Adipocyte (in vitro differentiated cells): ENCODE data around the gene NFE2L3.
"Not testable (repeated sequence)": the region's sequence is repeated elsewhere in the genome, so short reads cannot be mapped to it uniquely, and the experiment has no call there.

Experiments
- DNase-seq: peaks from one replicate; pipeline ENCODE4 v3.0.0-alpha.2; 2015; ENCODE audit warnings: low read depth
- H3K27me3 ChIP-seq: replicated peaks from 2 replicates; pipeline ENCODE4 v1.7.0; 2013; ENCODE audit warnings: mild to moderate bottlenecking, low read length, moderate library complexity; ENCODE audit not compliant: control insufficient read depth, insufficient read depth
- H3K36me3 ChIP-seq: 2 replicates; pipeline ENCODE4 v1.7.0; 2013; ENCODE audit warnings: low read length, mild to moderate bottlenecking, moderate library complexity; ENCODE audit not compliant: control insufficient read depth, insufficient read depth, severe bottlenecking
- H3K4me1 ChIP-seq: 2 replicates; pipeline ENCODE4 v1.7.0; 2013; ENCODE audit warnings: mild to moderate bottlenecking, low read length, moderate library complexity; ENCODE audit not compliant: control insufficient read depth, insufficient read depth
- H3K4me3 ChIP-seq: 2 replicates; pipeline ENCODE4 v1.7.0; 2013; ENCODE audit warnings: mild to moderate bottlenecking, low read length, moderate library complexity
- H3K9ac ChIP-seq: 2 replicates; pipeline ENCODE4 v1.7.0; 2013; ENCODE audit warnings: mild to moderate bottlenecking, low read length, moderate library complexity
- H3K9me3 ChIP-seq: 2 replicates; pipeline ENCODE4 v1.7.0; 2013; ENCODE audit warnings: mild to moderate bottlenecking, low read length, moderate library complexity; ENCODE audit not compliant: control insufficient read depth

The NFE2L3 gene

DNA sequence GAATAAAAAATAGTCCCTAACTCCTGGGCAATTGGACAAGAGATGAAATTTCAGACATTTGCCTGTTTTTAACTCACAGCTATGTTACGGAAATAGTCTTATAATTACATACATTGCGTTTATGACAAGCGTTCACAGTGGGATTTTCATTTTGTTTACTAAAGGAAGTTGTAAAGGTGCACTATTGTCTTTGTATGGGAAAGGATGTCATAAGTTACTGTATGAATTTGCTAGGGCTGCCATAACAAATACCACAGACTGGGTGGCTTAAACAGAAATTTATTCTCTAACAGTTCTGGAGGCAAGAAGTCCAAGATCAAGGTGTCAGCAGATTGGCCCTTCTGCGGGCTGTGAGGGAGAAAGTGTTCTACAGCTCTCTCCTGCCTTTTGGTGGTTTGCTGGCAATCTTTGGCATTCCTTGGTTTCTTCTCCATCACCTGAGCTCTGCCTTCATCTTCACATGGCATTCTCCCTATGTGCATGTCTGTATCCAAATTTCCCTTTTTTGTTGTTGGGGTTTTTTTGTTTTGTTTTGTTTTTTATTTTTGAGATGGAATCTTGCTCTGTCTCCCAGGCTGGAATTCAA is 5.6 kb downstream of the NFE2L3 start:
- H3K36me3 ChIP-seq = no peaks in the 10 kb centered on the region

DNA sequence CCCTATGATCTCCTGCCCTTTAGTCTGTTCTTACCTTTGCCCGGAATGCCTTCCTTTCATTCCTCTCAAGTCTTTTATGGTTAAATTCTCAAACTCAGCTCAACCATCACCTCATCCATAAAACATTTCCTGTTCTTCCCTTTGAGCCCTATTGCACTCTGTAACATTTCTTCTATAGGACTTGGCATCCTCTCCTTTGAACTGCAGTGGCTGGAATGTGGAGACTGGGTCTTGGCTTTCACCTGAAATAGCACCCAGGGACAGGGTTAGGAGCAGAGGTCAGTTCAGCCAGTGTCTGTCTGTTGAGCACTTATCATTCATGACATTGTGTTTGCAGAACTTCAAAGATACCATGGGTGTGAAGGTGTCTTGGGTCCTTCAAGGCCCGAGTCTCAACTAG is 7.2 kb downstream of the NFE2L3 start:
- H3K4me3 ChIP-seq = no peak overlapping the region
- H3K9me3 ChIP-seq = no peaks in the 10 kb centered on the region
- H3K9ac ChIP-seq = no peak overlapping the region
- H3K27me3 ChIP-seq = peaks cover 13% of the 10 kb centered on the region
- H3K4me1 ChIP-seq = peaks cover 12% of the 10 kb centered on the region
- H3K36me3 ChIP-seq = no peaks in the 10 kb centered on the region
- no peak for DNase-seq

More for the DNA sequence above, 5.6 kb downstream of the NFE2L3 start:
- Histone ChIP-seq H3K4me1 (peaks cover 12% of the 10 kb centered on the region), H3K27me3 (peaks cover 27% of the 10 kb centered on the region), H3K4me3 (no peak overlapping the region), H3K9me3 (no peaks in the 10 kb centered on the region), H3K9ac (no peak overlapping the region)
- no peak for DNase-seq

DNA sequence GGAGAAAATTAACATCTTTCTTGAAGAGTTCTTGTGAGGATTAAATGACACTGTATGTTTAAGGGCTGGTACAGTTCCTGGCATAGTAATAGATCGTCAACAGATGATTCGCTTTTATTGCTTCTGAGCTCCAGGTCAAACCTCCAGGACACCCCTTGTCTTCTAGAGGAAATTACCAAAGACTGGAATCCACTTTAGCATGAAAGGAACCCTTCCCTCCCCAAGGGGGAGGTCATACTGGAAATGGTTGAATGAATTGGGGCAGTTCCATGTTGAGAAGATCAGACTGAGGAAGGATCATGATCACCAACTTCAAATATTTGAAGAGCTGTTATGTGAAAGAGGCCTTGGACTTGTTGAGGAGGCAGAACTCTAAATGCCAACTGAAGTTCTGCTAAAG is 8.9 kb downstream of the NFE2L3 start:
- Histone ChIP-seq H3K9me3 (no peaks in the 10 kb centered on the region), H3K36me3 (no peaks in the 10 kb centered on the region), H3K4me3 (no peak overlapping the region), H3K4me1 (peaks cover 7% of the 10 kb centered on the region), H3K27me3 (peaks cover 13% of the 10 kb centered on the region), H3K9ac (no peak overlapping the region)
- no peak for DNase-seq

DNA sequence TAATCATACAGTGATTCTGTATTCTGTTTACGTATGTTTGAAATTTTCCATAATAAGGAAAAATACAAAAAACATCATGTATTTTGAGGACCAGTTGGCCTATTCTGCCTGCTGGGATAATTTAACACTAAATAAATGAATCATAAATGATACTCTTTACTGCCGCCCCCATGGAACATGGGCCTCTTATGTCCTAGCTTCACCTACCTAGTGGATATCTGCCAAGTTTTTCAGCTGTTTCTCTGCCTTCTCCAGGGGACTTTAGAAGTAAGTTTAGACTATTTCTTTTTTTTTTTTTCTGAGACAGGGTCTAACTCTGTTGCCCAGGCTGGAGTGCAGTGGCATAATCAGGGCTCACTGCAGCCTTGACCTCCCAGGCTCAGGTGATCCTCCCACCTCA is 10.4 kb downstream of the NFE2L3 start:
- peaks cover 19% of the 10 kb centered on the region for H3K27me3 ChIP-seq
- H3K4me1 ChIP-seq = peaks cover 6% of the 10 kb centered on the region
- H3K36me3 ChIP-seq = no peaks in the 10 kb centered on the region
- no peak overlapping the region for H3K9ac ChIP-seq
- no peak for DNase-seq
- H3K9me3 ChIP-seq = no peaks in the 10 kb centered on the region
- H3K4me3 ChIP-seq = no peak overlapping the region

DNA sequence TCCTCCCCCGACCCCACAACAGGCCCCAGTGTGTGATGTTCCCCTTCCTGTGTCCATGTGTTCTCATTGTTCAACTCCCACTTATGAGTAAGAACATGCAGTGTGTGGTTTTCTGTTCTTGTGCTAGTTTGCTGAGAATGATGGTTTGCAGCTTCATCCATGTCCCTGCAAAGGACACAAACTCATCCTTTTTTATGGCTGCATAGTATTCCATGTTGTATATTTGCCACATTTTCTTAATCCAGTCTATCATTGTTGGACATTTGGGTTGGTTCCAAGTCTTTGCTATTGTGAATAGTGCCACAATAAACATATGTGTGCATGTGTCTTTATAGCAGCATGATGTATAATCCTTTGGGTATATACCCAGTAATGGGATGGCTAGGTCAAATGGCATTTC is 11.8 kb downstream of the NFE2L3 start:
- not testable (repeated sequence) for DNase-seq, H3K36me3 ChIP-seq, H3K4me1 ChIP-seq, H3K9me3 ChIP-seq, H3K9ac ChIP-seq, H3K4me3 ChIP-seq
- peaks cover 19% of the 10 kb centered on the region for H3K27me3 ChIP-seq

DNA sequence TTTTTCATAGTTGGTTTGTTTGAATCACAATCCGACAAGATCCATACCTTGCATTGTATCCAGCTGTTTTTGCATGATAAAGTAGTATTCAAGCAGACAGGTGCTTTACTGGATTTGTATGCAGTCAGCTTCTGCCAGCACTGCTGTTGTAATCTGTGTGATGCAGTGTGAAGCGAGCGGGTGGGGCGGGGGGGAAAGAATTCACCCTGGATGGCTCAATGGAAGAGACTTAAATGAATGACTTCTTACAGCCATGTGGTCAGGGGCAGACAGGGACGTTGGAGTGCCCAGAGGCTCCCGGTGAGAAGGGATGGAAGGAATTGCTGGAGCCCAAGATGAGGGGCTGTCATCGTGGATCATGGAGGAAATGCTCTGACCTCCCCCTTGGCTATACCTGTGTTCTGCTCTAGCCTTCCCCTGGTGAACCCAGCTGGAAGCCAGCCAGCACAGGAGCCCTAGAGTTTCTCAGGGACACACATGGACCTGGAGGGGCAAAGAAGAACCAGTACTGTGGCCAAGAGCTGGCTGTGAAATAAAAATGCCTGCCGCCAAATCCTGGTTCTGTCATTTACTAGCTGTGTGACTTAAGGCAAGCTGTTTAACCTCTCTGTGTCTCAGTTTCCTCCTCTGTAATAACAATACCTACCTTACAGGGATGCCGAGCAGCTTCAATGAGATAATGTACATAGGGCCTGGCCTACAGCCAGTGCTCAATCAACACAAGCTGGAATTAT is 14.1 kb downstream of the NFE2L3 start:
- peaks cover 9% of the 10 kb centered on the region for H3K27me3 ChIP-seq
- no peak overlapping the region for H3K4me3 ChIP-seq
- no peaks in the 10 kb centered on the region for H3K36me3 ChIP-seq
- H3K9me3 ChIP-seq = no peaks in the 10 kb centered on the region
- no peak for DNase-seq
- no peak overlapping the region for H3K9ac ChIP-seq
- H3K4me1 ChIP-seq = peaks cover 6% of the 10 kb centered on the region

DNA sequence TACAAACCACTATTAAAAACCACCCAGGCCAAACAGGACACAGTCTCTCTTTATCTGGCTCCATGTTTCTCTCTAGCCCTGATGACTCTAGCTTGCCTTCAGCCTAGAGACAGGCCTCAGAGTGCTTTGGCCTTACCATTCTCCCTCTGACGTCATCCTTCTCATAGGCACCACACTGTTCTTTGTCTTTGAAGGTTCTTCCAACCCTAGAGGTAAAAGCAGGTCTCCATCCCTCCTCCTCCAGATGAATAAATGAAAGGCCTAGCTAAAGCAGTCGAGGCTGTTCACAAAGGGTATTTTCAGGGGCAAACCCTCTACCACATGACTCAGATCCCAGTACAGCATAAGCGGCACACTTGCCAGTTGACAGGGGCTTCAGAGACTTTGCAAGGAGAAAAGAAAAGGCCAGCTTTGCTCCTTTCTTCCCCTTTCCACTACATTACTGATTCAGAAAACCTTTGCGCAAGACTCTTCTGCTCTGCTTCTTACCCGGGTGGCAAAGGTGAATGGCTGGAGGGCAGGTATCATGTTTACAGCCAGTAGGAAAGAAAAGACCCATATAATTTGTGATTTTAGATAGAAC is 14.8 kb downstream of the NFE2L3 start:
- DNase-seq = no peak
- Histone ChIP-seq H3K36me3 (no peaks in the 10 kb centered on the region), H3K4me1 (peaks cover 6% of the 10 kb centered on the region), H3K4me3 (no peak overlapping the region), H3K27me3 (peaks cover 6% of the 10 kb centered on the region), H3K9ac (no peak overlapping the region), H3K9me3 (no peaks in the 10 kb centered on the region)

DNA sequence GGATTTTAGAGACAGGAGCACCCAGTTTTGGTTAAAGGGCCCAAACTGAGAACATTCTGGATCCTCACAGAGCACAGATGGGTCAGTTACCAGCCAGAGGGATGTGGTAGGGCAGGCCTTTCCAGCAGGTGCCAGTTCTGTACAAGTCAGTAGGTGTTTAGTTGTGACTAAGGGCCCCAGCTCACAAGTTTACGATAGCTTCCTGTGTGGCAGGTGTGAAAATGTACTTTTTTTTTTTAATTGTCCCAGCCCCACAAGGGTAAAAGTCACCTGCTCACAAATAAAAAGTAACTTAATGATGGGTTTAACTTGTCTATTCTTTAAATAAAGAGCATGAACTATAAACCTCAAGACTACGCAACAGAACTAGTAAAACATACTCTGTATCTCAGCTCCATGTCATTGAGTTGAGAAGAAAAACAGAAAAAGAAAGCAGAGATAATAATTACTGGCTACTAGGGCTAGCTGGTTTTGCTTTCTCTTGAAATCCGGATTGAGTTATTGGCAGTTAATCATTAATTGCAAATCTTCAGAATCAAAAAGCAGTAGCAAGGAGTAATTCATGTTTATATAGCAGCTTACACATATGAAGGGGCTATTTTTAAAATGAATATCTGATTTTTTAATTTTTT is 15.4 kb downstream of the NFE2L3 start:
- H3K27me3 ChIP-seq = peaks cover 6% of the 10 kb centered on the region
- H3K4me3 ChIP-seq = no peak overlapping the region
- no peaks in the 10 kb centered on the region for H3K36me3 ChIP-seq
- DNase-seq = no peak
- H3K9me3 ChIP-seq = no peaks in the 10 kb centered on the region
- H3K9ac ChIP-seq = no peak overlapping the region
- H3K4me1 ChIP-seq = peaks cover 6% of the 10 kb centered on the region

DNA sequence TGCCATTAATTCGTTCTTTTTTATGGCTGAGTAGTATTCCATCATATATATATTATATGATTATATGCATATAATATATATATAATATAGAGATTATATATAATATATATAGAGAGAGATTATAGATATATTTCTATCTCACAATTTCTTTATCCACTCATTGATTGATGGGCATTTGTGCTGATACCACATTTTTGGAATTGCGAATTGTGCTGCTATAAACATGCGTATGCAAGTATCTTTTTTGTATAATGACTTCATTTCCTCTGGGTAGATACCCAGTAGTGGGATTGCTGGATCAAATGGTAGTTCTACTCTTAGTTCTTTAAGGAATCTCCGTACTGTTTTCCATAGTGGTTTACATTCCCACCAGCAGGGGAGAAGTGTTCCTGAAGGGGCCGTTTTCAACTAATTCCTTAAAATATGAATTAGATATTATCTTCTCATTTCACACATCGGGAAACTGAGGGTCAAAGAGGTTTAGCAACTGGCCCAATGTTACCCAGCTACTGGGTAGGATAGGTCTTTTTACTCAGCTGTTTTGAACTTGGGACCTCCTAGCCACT is 16.5 kb downstream of the NFE2L3 start:
- H3K4me1 ChIP-seq = peaks cover 6% of the 10 kb centered on the region
- no peaks in the 10 kb centered on the region for H3K36me3 ChIP-seq
- H3K9ac ChIP-seq = no peak overlapping the region
- peaks cover 6% of the 10 kb centered on the region for H3K27me3 ChIP-seq
- DNase-seq = no peak
- H3K4me3 ChIP-seq = no peak overlapping the region
- no peaks in the 10 kb centered on the region for H3K9me3 ChIP-seq

DNA sequence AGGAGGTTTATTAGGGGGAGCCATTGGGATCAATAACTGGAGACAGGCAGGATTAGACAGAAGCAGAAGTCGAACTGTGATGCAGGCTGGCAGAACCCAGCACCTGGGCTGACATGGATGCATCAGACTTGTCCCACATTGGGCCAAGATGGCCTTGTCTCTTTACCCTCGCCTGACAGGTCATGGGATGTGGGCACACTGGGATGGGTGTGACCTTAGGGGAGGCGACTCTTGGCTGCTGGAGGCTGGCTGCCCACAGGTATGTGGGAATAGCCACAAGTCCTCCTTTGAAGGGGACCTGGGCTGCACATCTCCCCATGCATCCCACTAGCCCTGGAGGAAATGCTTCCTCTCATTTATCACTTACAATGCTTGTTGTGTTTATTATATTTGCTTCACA is 17.3 kb downstream of the NFE2L3 start:
- no peak overlapping the region for H3K4me3 ChIP-seq
- peaks cover 6% of the 10 kb centered on the region for H3K4me1 ChIP-seq
- no peaks in the 10 kb centered on the region for H3K36me3 ChIP-seq
- peaks cover 6% of the 10 kb centered on the region for H3K27me3 ChIP-seq
- H3K9ac ChIP-seq = no peak overlapping the region
- no peak for DNase-seq
- no peaks in the 10 kb centered on the region for H3K9me3 ChIP-seq

DNA sequence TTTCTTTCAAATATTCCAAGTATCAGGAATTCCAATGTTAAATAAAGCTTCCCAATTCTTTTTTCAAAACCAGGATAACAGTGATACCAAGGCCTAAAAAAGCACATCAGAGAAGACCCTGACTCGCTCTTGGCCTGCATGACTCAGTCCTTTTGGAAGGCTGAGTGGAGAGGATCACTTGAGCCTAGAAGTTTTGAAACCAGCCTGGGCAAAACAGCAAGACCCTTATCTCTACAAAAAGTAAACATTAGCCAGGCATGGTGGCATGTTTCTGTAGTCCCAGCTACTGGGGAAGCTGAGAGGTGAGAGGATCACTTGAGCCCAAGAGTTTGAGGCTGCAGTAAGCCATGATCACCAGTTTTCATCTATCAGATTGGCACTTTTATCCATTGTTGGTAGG is 18.7 kb downstream of the NFE2L3 start:
- Histone ChIP-seq H3K9me3 (no peaks in the 10 kb centered on the region), H3K36me3 (no peaks in the 10 kb centered on the region), H3K4me3 (no peak overlapping the region), H3K4me1 (peaks cover 6% of the 10 kb centered on the region), H3K9ac (no peak overlapping the region), H3K27me3 (peaks cover 6% of the 10 kb centered on the region)
- DNase-seq = no peak
